Erythroblast (primary cell): ENCODE measurements around the gene FAM76A.
"Not testable (repeated sequence)": the region's sequence is repeated elsewhere in the genome, so short reads cannot be mapped to it uniquely, and the experiment has no call there.

Source experiments
- GATA1 ChIP-seq: IDR thresholded peaks from 2 replicates; pipeline ENCODE4 v1.6.1; 2011; ENCODE audit warnings: low read depth, mild to moderate bottlenecking, control low read depth, low read length, moderate library complexity
- POLR2A ChIP-seq: IDR thresholded peaks from 2 replicates; pipeline ENCODE4 v1.6.1; 2011; ENCODE audit warnings: mild to moderate bottlenecking, low read length

DNA sequence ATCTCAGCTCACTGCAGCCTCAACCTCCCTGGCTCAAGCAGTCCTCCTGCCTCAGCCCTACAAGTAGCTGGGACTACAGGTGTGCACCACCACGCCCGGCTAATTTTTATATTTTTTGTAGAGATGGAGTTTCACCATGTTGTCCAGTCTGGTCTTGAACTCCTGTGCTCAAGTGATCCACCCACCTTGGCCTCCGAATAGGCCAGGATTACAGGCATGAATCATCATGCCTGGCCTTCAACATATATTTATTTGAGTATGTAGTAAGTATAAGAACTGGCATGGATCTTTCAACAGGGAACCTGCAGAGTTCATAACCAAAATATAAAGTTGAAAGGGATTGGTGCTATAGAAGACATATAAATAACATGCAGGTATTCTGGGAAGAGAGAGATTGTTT is 49.6 kb downstream of the FAM76A start:
- not testable (repeated sequence) for TF ChIP-seq POLR2A, GATA1
